ENCODE results near the gene ILDR1. TPM values are rescaled to one million over a fixed set of nuclear protein-coding genes. Genes with fewer than 3 reads are reported as not detected.

Gene ILDR1
- total and polyA plus RNA-seq, 2 donors (not counting 3 experiments of a cell fraction or from before 2014, with no cell fraction given), result not detected

GRCh38 chr3:122011396-122011795 is 10.7 kb downstream of the ILDR1 start:
- H3K79me2 ChIP-seq (ENCODE audit: control insufficient read depth, insufficient read depth, low read length), result no peaks in the 10 kb centered on the region
- TF ChIP-seq GATA2 (IDR thresholded peaks at IDR 0.05; ENCODE audit: insufficient read depth, insufficient read length, low read depth, low read length), result no peak
- no peak for TF ChIP-seq POLR2A (IDR thresholded peaks at IDR 0.05; ENCODE audit: low read depth, low read length)
- no peak for TF ChIP-seq MAX (IDR thresholded peaks at IDR 0.05; ENCODE audit: insufficient read depth, insufficient read length)
- ChIA-PET CTCF (interaction anchor here (0.7 to 2.5 kb wide), 4 partner anchors 9 to 35 kb away, joined by 3 to 11 read pairs (median 4); no protein-coding TSS in a partner anchor), POLR2A (no interaction called here)
- H3K4me1 ChIP-seq (ENCODE audit: control insufficient read depth, extremely low read depth, insufficient read depth, low read length), result no peaks in the 10 kb centered on the region
- no peaks in the 10 kb centered on the region for H4K20me1 ChIP-seq (replicated peaks; ENCODE audit: control insufficient read depth, extremely low read depth, insufficient read depth, low read length)
- no peaks in the 10 kb centered on the region for H3K9me3 ChIP-seq (replicated peaks; ENCODE audit: control insufficient read depth, insufficient read depth, low read length)
- no peak for FAIRE-seq
- H3K36me3 ChIP-seq (ENCODE audit: control insufficient read depth in 2 of 2, extremely low read depth in 1 of 2, insufficient read depth in 2 of 2, low read length in 2 of 2), result no peaks in the 10 kb centered on the region
- H3K27ac ChIP-seq (ENCODE audit: insufficient read depth, low read depth, low read length), result no peak overlapping the region
- H3K4me3 ChIP-seq (replicated peaks in 1 of 3; ENCODE audit: insufficient read depth in 1 of 3, low read depth in 1 of 3, low read length in 3 of 3), result no peak overlapping the region
- no peak overlapping the region for H2AFZ ChIP-seq (ENCODE audit: low read depth, low read length)
- H3K27me3 ChIP-seq (ENCODE audit: control insufficient read depth in 2 of 2, insufficient read depth in 2 of 2, low read length in 2 of 2), result peaks cover 7 to 28% of the 10 kb centered on the region in 2 experiments
- intact Hi-C loops (cut with micrococcal nuclease), result no loop called here
- dilution Hi-C loops (cut with MboI; ENCODE audit: extremely low pct_ligation_motif_present, low sequenced_read_pairs), result no loop called here
- DNase-seq (ENCODE audit: low read depth, low spot score), result no peak
- H3K4me2 ChIP-seq (ENCODE audit: insufficient read depth, low read length), result no peak overlapping the region
- no TSS peak for BruUV-seq (replicated peaks)
- H3K9me1 ChIP-seq (replicated peaks; ENCODE audit: control insufficient read depth, extremely low read depth, insufficient read depth, low read length), result no peaks in the 10 kb centered on the region
- no peak overlapping the region for H3K9ac ChIP-seq (replicated peaks; ENCODE audit: extremely low read depth, insufficient read depth, low read length)

- TF ChIP-seq JUN (IDR thresholded peaks at IDR 0.05; ENCODE audit: borderline replicate concordance, insufficient read depth, insufficient read length, low read depth) (no peak), CTCF (IDR thresholded peaks at IDR 0.05; ENCODE audit: extremely low read depth in 1 of 2, insufficient read depth in 1 of 2, low read depth in 1 of 2, low read length in 2 of 2) (no peak), EZH2 (IDR thresholded peaks at IDR 0.05; ENCODE audit: borderline replicate concordance, low read depth, low read length, severe bottlenecking) (no peak), GATA2 (IDR thresholded peaks at IDR 0.05; ENCODE audit: insufficient read depth, insufficient read length, low read depth, low read length) (no peak), MAX (IDR thresholded peaks at IDR 0.05; ENCODE audit: insufficient read depth, insufficient read length) (no peak), POLR2A (IDR thresholded peaks at IDR 0.05; ENCODE audit: low read depth, low read length) (no peak), POLR2AphosphoS5 (IDR thresholded peaks at IDR 0.05; ENCODE audit: insufficient read depth, low read depth, low read length) (no peak), MYC (IDR thresholded peaks at IDR 0.05; ENCODE audit: low read depth, low read length) (no peak)
- H4K20me1 ChIP-seq (replicated peaks; ENCODE audit: control insufficient read depth, extremely low read depth, insufficient read depth, low read length), result no peaks in the 10 kb centered on the region
Measured at GRCh38 chr3:122010506-122010905, 11.5 kb downstream of the ILDR1 start.

More at GRCh38 chr3:122010506-122010905, 11.5 kb downstream of the ILDR1 start:
- Histone ChIP-seq H2AFZ (ENCODE audit: low read depth, low read length) (no peak overlapping the region), H3K9ac (replicated peaks; ENCODE audit: extremely low read depth, insufficient read depth, low read length) (no peak overlapping the region), H3K27ac (ENCODE audit: insufficient read depth, low read depth, low read length) (no peak overlapping the region), H3K9me1 (replicated peaks; ENCODE audit: control insufficient read depth, extremely low read depth, insufficient read depth, low read length) (no peaks in the 10 kb centered on the region), H3K4me1 (ENCODE audit: control insufficient read depth, extremely low read depth, insufficient read depth, low read length) (no peaks in the 10 kb centered on the region), H3K9me3 (replicated peaks; ENCODE audit: control insufficient read depth, insufficient read depth, low read length) (no peaks in the 10 kb centered on the region), H3K79me2 (ENCODE audit: control insufficient read depth, insufficient read depth, low read length) (no peaks in the 10 kb centered on the region), H3K4me3 (replicated peaks in 1 of 3; ENCODE audit: insufficient read depth in 1 of 3, low read depth in 1 of 3, low read length in 3 of 3) (no peak overlapping the region), H3K4me2 (ENCODE audit: insufficient read depth, low read length) (no peak overlapping the region), H3K27me3 (ENCODE audit: control insufficient read depth in 2 of 2, insufficient read depth in 2 of 2, low read length in 2 of 2) (peaks cover 9 to 26% of the 10 kb centered on the region in 2 experiments), H3K36me3 (ENCODE audit: control insufficient read depth in 2 of 2, extremely low read depth in 1 of 2, insufficient read depth in 2 of 2, low read length in 2 of 2) (no peaks in the 10 kb centered on the region)
- dilution Hi-C loops (cut with MboI; ENCODE audit: extremely low pct_ligation_motif_present, low sequenced_read_pairs), result no loop called here
- ChIA-PET CTCF (interaction anchor here (1.2 to 2.5 kb wide), 4 partner anchors 10 to 15 kb away, joined by 4 to 11 read pairs (median 4); no protein-coding TSS in a partner anchor), POLR2A (no interaction called here)
- FAIRE-seq (no peak), DNase-seq (ENCODE audit: low read depth, low spot score) (no peak)
- intact Hi-C loops (cut with micrococcal nuclease), result no loop called here
- no TSS peak for BruUV-seq (replicated peaks)
